ENCODE measurements around the gene CARNS1. TPM values are rescaled to one million over a fixed set of nuclear protein-coding genes. Genes with fewer than 3 reads are reported as not detected.

CARNS1 gene
- total and polyA plus RNA-seq, 9 of the 15 experiments (the other 6 are each of a cell fraction or from before 2014, with no cell fraction given) = 0.01 to 0.18 (median 0.06) TPM; not detected in 3

GRCh38 chr11:67464411-67465188 is 49.1 kb downstream of the CARNS1 start (continued):
- no peak for TF ChIP-seq ZBTB40 (IDR thresholded peaks at IDR 0.05)
- no peak for TF ChIP-seq ZBTB40 (CRISPR knock-in tag; IDR thresholded peaks at IDR 0.05)
- TF ChIP-seq POLR2AphosphoS5 (IDR thresholded peaks at IDR 0.05; ENCODE audit: control insufficient read depth, insufficient read depth, low read depth, low read length) = peak; percentile 79
- TF ChIP-seq STAT5A (IDR thresholded peaks at IDR 0.05; ENCODE audit: borderline replicate concordance, low read length) = no peak
- no peak for TF ChIP-seq ZBTB5 (IDR thresholded peaks at IDR 0.05)
- no peak for TF ChIP-seq CREBBP (IDR thresholded peaks at IDR 0.05; ENCODE audit: low read depth, low read length)
- TF ChIP-seq HSF4 (CRISPR knock-in tag; IDR thresholded peaks at IDR 0.05; ENCODE audit: borderline replicate concordance) = no peak
- no peak for TF ChIP-seq RBBP5 (IDR thresholded peaks at IDR 0.05; ENCODE audit: borderline replicate concordance, insufficient read depth, low read length, poor library complexity, severe bottlenecking)
- no peak for TF ChIP-seq ZNF12 (CRISPR knock-in tag; IDR thresholded peaks at IDR 0.05)
- no peak for TF ChIP-seq CBX5 (IDR thresholded peaks at IDR 0.05; ENCODE audit: borderline replicate concordance, low read depth)
- TF ChIP-seq, protein P1, sequence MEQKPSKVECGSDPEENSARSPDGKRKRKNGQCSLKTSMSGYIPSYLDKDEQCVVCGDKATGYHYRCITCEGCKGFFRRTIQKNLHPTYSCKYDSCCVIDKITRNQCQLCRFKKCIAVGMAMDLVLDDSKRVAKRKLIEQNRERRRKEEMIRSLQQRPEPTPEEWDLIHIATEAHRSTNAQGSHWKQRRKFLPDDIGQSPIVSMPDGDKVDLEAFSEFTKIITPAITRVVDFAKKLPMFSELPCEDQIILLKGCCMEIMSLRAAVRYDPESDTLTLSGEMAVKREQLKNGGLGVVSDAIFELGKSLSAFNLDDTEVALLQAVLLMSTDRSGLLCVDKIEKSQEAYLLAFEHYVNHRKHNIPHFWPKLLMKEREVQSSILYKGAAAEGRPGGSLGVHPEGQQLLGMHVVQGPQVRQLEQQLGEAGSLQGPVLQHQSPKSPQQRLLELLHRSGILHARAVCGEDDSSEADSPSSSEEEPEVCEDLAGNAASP (IDR thresholded peaks at IDR 0.05) = no peak
- TF ChIP-seq HDAC6 (IDR thresholded peaks at IDR 0.05; ENCODE audit: low read depth, low read length) = no peak
- peak; percentile 15; the same call in 1 of the 2 replicates for TF ChIP-seq KLF10 (CRISPR knock-in tag; IDR thresholded peaks at IDR 0.05)
- TF ChIP-seq MIER1 (IDR thresholded peaks at IDR 0.05; ENCODE audit: low read depth) = no peak

Data from K562 (cell line).